ENCODE results near the gene PAPPA. TPM values are rescaled to one million over a fixed set of nuclear protein-coding genes. Genes with fewer than 3 reads are reported as not detected.

The PAPPA gene
- total and polyA plus RNA-seq, 11 donors, result 0.23 to 8.5 (median 2.1) TPM

GRCh38 chr9:116312221-116312620, 158.6 kb downstream of the PAPPA start:
- ATAC-seq, result no peak
- no peak for TF ChIP-seq POLR2A (IDR thresholded peaks at IDR 0.05)
- no peak for TF ChIP-seq CTCF (IDR thresholded peaks at IDR 0.05)
- Histone ChIP-seq H3K27me3 (no peaks in the 10 kb centered on the region), H3K4me3 (no peak overlapping the region), H3K4me1 (peaks cover 0 to 2% (median 0%) of the 10 kb centered on the region in 12 donors), H3K9me3 (no peaks in the 10 kb centered on the region), H3K36me3 (no peaks in the 10 kb centered on the region), H3K27ac (no peak overlapping the region)
- 92 to 98% (median 95%) methylated on average over 2 of the region's 2 CpGs for WGBS, 4 donors
- intact Hi-C loops (cut with DNase I), result loop anchor here in 1 of 10 donors (10.0 kb wide), 2 partner anchors 47 to 157 kb away; partner anchors contain the start of gene PAPPA
- no peak for DNase-seq

GRCh38 chr9:116313638-116314037, 160.0 kb downstream of the PAPPA start:
- H3K9me3 ChIP-seq, result no peaks in the 10 kb centered on the region
- intact Hi-C loops (cut with DNase I), result loop anchor here in 1 of 10 donors (10.0 kb wide), 2 partner anchors 49 to 159 kb away; partner anchors contain the start of gene PAPPA

GRCh38 chr9:116316246-116316645, 162.7 kb downstream of the PAPPA start:
- no peaks in the 10 kb centered on the region for H3K36me3 ChIP-seq
- H3K4me3 ChIP-seq, result no peak overlapping the region
- ATAC-seq, result no peak
- intact Hi-C loops (cut with DNase I), result loop anchor here in 1 of 10 donors (10.0 kb wide), 2 partner anchors 51 to 161 kb away; partner anchors contain the start of gene PAPPA
- no peaks in the 10 kb centered on the region for H3K9me3 ChIP-seq
- DNase-seq, result no peak
- no peaks in the 10 kb centered on the region for H3K27me3 ChIP-seq
- H3K4me1 ChIP-seq, result peaks cover 0 to 31% (median 17%) of the 10 kb centered on the region in 12 donors
- TF ChIP-seq CTCF (IDR thresholded peaks at IDR 0.05), result no peak
- TF ChIP-seq POLR2A (IDR thresholded peaks at IDR 0.05), result no peak
- WGBS, 4 donors, result 70 to 83% (median 75%) methylated on average over 2 of the region's 2 CpGs
- H3K27ac ChIP-seq, result no peak overlapping the region

More at GRCh38 chr9:116313638-116314037, 160.0 kb downstream of the PAPPA start:
- DNase-seq (no peak), ATAC-seq (no peak)
- Histone ChIP-seq H3K27ac (no peak overlapping the region), H3K36me3 (no peaks in the 10 kb centered on the region), H3K4me1 (peaks cover 0 to 6% (median 0%) of the 10 kb centered on the region in 12 donors), H3K4me3 (no peak overlapping the region), H3K27me3 (no peaks in the 10 kb centered on the region)
- no peak for TF ChIP-seq POLR2A (IDR thresholded peaks at IDR 0.05)
- no peak for TF ChIP-seq CTCF (IDR thresholded peaks at IDR 0.05)
- WGBS, 4 donors, result 88 to 93% (median 89%) methylated on average over 3 of the region's 3 CpGs

GRCh38 chr9:116317503-116317902, 163.9 kb downstream of the PAPPA start:
- no peaks in the 10 kb centered on the region for H3K36me3 ChIP-seq
- H3K9me3 ChIP-seq, result no peaks in the 10 kb centered on the region
- intact Hi-C loops (cut with DNase I), result loop anchor here in 1 of 10 donors (10.0 kb wide), 2 partner anchors 53 to 163 kb away; partner anchors contain the start of gene PAPPA
- peak overlapping the region in 7 of 12 donors; percentile 18 to 79 (median 48) for H3K27ac ChIP-seq
- DNase-seq (no peak), ATAC-seq (no peak)
- no peaks in the 10 kb centered on the region for H3K27me3 ChIP-seq
- H3K4me1 ChIP-seq, result peaks cover 0 to 31% (median 17%) of the 10 kb centered on the region in 12 donors
- TF ChIP-seq CTCF (IDR thresholded peaks at IDR 0.05) (no peak), POLR2A (IDR thresholded peaks at IDR 0.05) (no peak)
- no peak overlapping the region for H3K4me3 ChIP-seq
- 75 to 90% (median 77%) methylated on average over 2 of the region's 2 CpGs for WGBS, 4 donors
